Measurements from ENCODE around the gene PRICKLE1. TPM values are rescaled to one million over a fixed set of nuclear protein-coding genes. Genes with fewer than 3 reads are reported as not detected.
A peak's percentile ranks its signal among the peaks of the same experiment; 100 is the strongest.

Gene PRICKLE1
- polyA plus RNA-seq, 1 experiment = 36.0 TPM

- H3K27ac ChIP-seq (ENCODE audit: low read depth, low read length) = peak overlapping the region; percentile 71
- no peaks in the 10 kb centered on the region for H3K27me3 ChIP-seq (ENCODE audit: control insufficient read depth, insufficient read depth, low read length)
- POLR2A ChIA-PET = interaction anchor here (0.6 to 2.2 kb wide), 3 partner anchors 80 to 445 kb away, joined by 3 to 9 read pairs (median 4); no protein-coding TSS in a partner anchor
- TF ChIP-seq, protein P1, sequence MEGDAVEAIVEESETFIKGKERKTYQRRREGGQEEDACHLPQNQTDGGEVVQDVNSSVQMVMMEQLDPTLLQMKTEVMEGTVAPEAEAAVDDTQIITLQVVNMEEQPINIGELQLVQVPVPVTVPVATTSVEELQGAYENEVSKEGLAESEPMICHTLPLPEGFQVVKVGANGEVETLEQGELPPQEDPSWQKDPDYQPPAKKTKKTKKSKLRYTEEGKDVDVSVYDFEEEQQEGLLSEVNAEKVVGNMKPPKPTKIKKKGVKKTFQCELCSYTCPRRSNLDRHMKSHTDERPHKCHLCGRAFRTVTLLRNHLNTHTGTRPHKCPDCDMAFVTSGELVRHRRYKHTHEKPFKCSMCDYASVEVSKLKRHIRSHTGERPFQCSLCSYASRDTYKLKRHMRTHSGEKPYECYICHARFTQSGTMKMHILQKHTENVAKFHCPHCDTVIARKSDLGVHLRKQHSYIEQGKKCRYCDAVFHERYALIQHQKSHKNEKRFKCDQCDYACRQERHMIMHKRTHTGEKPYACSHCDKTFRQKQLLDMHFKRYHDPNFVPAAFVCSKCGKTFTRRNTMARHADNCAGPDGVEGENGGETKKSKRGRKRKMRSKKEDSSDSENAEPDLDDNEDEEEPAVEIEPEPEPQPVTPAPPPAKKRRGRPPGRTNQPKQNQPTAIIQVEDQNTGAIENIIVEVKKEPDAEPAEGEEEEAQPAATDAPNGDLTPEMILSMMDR (IDR thresholded peaks at IDR 0.05; ENCODE audit: low read depth, low read length) = no peak
- CTCF ChIA-PET = interaction anchor here (0.9 to 1.3 kb wide), 3 partner anchors 82 to 773 kb away, joined by 3 to 8 read pairs (median 4); no protein-coding TSS in a partner anchor
- peak; percentile 46 for DNase-seq (ENCODE audit: low read depth, low spot score)
- H3K4me3 ChIP-seq (ENCODE audit: low read depth, low read length) = no peak overlapping the region
- no peaks in the 10 kb centered on the region for H3K9me3 ChIP-seq (ENCODE audit: control insufficient read depth, insufficient read depth, low read length)
Observed at GRCh38 chr12:42564556-42564955, 25.0 kb downstream of the PRICKLE1 start.

DNA sequence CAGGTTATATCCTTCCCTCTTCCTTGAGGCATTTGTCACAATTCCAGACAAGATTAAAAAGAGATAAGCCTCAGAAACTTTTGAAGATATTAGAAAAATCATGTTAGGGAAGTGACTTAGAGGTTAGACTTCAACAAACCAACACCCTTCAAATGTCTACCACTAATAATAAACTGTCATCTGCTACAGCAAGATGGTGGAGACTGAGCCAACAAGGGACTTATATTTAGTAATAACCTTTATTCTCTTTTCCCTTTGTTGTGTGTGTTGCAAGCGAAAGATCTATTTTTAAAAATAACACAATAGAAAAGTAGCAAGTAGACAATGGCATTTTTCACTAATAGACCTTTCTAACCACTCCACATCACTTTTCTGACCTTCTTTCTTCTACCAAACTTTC lies 28.6 kb downstream of the PRICKLE1 start:
- CTCF ChIA-PET = interaction anchor here (0.6 to 3.1 kb wide), 2 partner anchors 8 to 279 kb away, joined by 4 to 17 read pairs; no protein-coding TSS in a partner anchor
- no peak overlapping the region for H3K4me3 ChIP-seq (ENCODE audit: low read depth, low read length)
- TF ChIP-seq, protein P1 (IDR thresholded peaks at IDR 0.05; ENCODE audit: low read depth, low read length) = no peak
- H3K27me3 ChIP-seq (ENCODE audit: control insufficient read depth, insufficient read depth, low read length) = no peaks in the 10 kb centered on the region
- H3K9me3 ChIP-seq (ENCODE audit: control insufficient read depth, insufficient read depth, low read length) = no peaks in the 10 kb centered on the region
- no peak for DNase-seq (ENCODE audit: low read depth, low spot score)
- no peak overlapping the region for H3K27ac ChIP-seq (ENCODE audit: low read depth, low read length)
- POLR2A ChIA-PET = no interaction called here

DNA sequence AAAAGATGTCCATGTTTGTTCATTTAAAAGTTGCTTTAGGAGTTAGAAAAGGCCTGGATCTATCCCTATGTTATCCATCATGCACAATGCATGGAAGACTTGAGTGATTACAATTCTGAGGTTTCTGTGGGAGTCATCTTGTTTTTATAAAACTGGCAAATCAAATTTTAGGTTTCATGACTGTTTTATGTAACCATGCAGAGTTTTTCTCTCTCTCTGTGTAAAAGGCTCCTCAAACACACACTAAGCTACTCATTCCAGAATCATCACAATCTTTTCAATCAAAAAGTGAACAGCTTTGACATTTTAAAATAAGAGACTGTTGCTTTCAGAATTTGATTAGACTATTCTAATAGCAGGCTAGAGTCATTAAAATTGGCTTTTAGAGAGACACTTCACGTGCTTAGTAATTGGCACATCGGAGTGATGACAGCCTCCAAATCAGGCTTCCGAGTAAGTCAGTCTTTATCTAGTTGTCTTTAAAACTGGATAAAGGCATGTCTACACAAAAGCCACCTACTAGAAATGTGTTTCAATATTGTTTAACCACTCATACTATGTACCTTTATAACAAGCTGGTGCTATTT lies 31.9 kb downstream of the PRICKLE1 start:
- no peaks in the 10 kb centered on the region for H3K9me3 ChIP-seq (ENCODE audit: control insufficient read depth, insufficient read depth, low read length)
- ChIA-PET POLR2A (interaction anchor here (0.5 kb wide), 1 partner anchor 27 kb away, joined by 4 read pairs; no protein-coding TSS in a partner anchor), CTCF (interaction anchor here (3.1 to 4.1 kb wide), 2 partner anchors 12 kb away, joined by 13 to 17 read pairs; no protein-coding TSS in a partner anchor)
- H3K4me3 ChIP-seq (ENCODE audit: low read depth, low read length) = no peak overlapping the region
- no peak overlapping the region for H3K27ac ChIP-seq (ENCODE audit: low read depth, low read length)
- TF ChIP-seq, protein P1 (IDR thresholded peaks at IDR 0.05; ENCODE audit: low read depth, low read length) = no peak
- H3K27me3 ChIP-seq (ENCODE audit: control insufficient read depth, insufficient read depth, low read length) = no peaks in the 10 kb centered on the region
- no peak for DNase-seq (ENCODE audit: low read depth, low spot score)

- ChIA-PET CTCF (interaction anchor here (4.1 kb wide), 1 partner anchor 12 kb away, joined by 13 read pairs; no protein-coding TSS in a partner anchor), POLR2A (no interaction called here)
- H3K27me3 ChIP-seq (ENCODE audit: control insufficient read depth, insufficient read depth, low read length) = no peaks in the 10 kb centered on the region
- DNase-seq (ENCODE audit: low read depth, low spot score) = no peak
- H3K27ac ChIP-seq (ENCODE audit: low read depth, low read length) = no peak overlapping the region
- H3K9me3 ChIP-seq (ENCODE audit: control insufficient read depth, insufficient read depth, low read length) = no peaks in the 10 kb centered on the region
- TF ChIP-seq, protein P1 (IDR thresholded peaks at IDR 0.05; ENCODE audit: low read depth, low read length) = no peak
- no peak overlapping the region for H3K4me3 ChIP-seq (ENCODE audit: low read depth, low read length)
Observed at GRCh38 chr12:42556917-42557316, 32.6 kb downstream of the PRICKLE1 start.

DNA sequence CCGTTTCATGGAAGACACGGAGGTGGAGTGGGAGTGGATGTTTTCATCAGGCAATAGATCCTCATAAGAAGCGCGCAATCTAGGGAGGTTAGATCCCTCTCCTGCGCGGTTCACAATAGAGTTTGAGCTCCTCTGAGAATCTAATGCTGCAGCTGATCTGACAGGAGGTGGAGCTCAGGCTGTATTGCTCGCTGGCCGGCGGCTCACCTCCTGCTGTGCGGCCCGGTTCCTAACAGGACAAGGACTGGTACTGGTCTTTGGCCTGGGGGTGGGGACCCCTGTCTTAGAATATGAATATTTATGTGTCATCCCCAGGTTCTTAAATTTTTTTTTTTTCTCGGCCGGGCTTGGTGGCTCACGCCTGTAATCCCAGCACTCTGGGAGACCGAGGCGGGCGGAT lies 36.7 kb downstream of the PRICKLE1 start:
- no peaks in the 10 kb centered on the region for H3K27me3 ChIP-seq (ENCODE audit: control insufficient read depth, insufficient read depth, low read length)
- no peak overlapping the region for H3K4me3 ChIP-seq (ENCODE audit: low read depth, low read length)
- ChIA-PET CTCF (no interaction called here), POLR2A (no interaction called here)
- no peak for DNase-seq (ENCODE audit: low read depth, low spot score)
- no peaks in the 10 kb centered on the region for H3K9me3 ChIP-seq (ENCODE audit: control insufficient read depth, insufficient read depth, low read length)
- H3K27ac ChIP-seq (ENCODE audit: low read depth, low read length) = no peak overlapping the region
- TF ChIP-seq, protein P1 (IDR thresholded peaks at IDR 0.05; ENCODE audit: low read depth, low read length) = no peak

Measured in AG04450 (cell line).